Right atrium auricular region (tissue), 2 donors: ENCODE measurements around the gene COL16A1. TPM values are rescaled to one million over a fixed set of nuclear protein-coding genes. Genes with fewer than 3 reads are reported as not detected.

Experiments
- DNase-seq: peaks from one replicate; pipeline ENCODE4 v3.0.0-alpha.2; 2019; ENCODE audit warnings: low spot score
- H3K27ac ChIP-seq, 2 donors: fragments of 200-600 bp; sonication (generic); 1 replicate in 1 of 2; 2 replicates in 1 of 2; pipeline ENCODE4 v1.5.1; 2016 to 2019
- H3K27me3 ChIP-seq, 2 donors: fragments of 200-600 bp; sonication (generic); one replicate each; pipeline versions ENCODE4 v1.5.1 to v1.6.0; 2017 to 2019
- H3K36me3 ChIP-seq: fragments of 200-600 bp; sonication (generic); one replicate; pipeline ENCODE4 v1.5.1; 2016
- H3K4me1 ChIP-seq, 2 donors: fragments of 200-600 bp; sonication (generic); one replicate each; pipeline versions ENCODE4 v1.5.1 to v1.6.0; 2017 to 2019
- H3K4me3 ChIP-seq, 2 donors: fragments of 200-600 bp; sonication (generic); 1 replicate in 1 of 2; 2 replicates in 1 of 2; pipeline ENCODE4 v1.5.1; 2017 to 2019; ENCODE audit warnings: mild to moderate bottlenecking in 1 of 2, moderate library complexity in 1 of 2
- H3K9me3 ChIP-seq, 2 donors: fragments of 200-600 bp; sonication (generic); one replicate each; pipeline ENCODE4 v1.5.1; 2019
- CTCF ChIP-seq, 2 donors: fragments of 200-600 bp; sonication (generic); IDR thresholded peaks; one replicate each; pipeline ENCODE4 v1.5.1; 2019; ENCODE audit warnings: antibody characterized with exemption in 2 of 2
- total RNA-seq, 2 donors: library from RNA; depleted of rRNA; stranded (reverse); fragments of >200 nt; gene quantifications; one replicate each; pipeline ENCODE4 v1.1.0, GENCODE V29; 2016

Gene COL16A1
- total RNA-seq, 2 donors from 2014 or later = 31.2 to 34.4 TPM

GRCh38 chr1:31731049-31731565 is 27.3 kb upstream of the COL16A1 start:
- Histone ChIP-seq H3K27me3 (no peaks in the 10 kb centered on the region), H3K4me3 (no peak overlapping the region)

DNA sequence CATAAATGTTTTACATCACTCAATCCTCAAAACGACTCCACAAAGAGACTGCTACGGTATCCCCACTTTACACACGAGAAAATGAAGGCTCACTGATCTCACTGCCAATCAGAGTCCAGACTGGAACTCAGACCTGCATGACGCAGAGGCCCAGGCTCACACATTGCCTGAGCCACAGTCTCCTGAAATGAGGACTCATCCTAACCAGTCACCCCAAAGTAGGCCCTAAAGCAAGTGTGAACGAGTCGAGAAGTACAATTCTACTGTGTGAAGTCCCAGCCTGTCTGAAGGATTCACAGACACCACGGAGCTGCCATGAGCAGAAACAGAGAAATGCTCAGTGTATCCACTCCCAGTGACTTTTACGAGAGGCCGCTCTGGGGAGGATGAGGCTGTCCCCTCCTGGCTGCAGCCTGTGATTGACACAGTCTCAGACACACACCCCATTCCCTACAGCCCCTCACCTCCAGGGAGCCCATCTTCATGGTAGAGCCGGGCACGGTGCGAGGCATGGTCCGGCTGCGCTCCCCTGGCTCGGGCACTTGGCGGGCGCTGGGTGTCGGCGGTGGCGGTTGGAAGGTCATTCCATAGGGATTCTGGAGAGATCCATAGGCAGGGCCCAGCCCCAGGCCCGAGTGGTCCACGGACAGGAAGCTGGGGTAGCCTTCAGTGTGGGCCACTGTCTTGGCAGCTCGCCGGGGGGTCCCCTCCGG is 26.7 kb upstream of the COL16A1 start:
- H3K36me3 ChIP-seq = no peaks in the 10 kb centered on the region
- no peak overlapping the region for H3K4me3 ChIP-seq
- no peak overlapping the region for H3K27ac ChIP-seq
- H3K27me3 ChIP-seq = no peaks in the 10 kb centered on the region
- no peaks in the 10 kb centered on the region for H3K4me1 ChIP-seq
- no peak for DNase-seq
- H3K9me3 ChIP-seq = no peaks in the 10 kb centered on the region
- no peak for TF ChIP-seq CTCF (IDR thresholded peaks at IDR 0.05)

More at GRCh38 chr1:31731049-31731565, 27.3 kb upstream of the COL16A1 start:
- no peaks in the 10 kb centered on the region for H3K36me3 ChIP-seq
- no peaks in the 10 kb centered on the region for H3K4me1 ChIP-seq
- TF ChIP-seq CTCF (IDR thresholded peaks at IDR 0.05) = no peak
- H3K27ac ChIP-seq = no peak overlapping the region
- DNase-seq = no peak
- H3K9me3 ChIP-seq = no peaks in the 10 kb centered on the region

DNA sequence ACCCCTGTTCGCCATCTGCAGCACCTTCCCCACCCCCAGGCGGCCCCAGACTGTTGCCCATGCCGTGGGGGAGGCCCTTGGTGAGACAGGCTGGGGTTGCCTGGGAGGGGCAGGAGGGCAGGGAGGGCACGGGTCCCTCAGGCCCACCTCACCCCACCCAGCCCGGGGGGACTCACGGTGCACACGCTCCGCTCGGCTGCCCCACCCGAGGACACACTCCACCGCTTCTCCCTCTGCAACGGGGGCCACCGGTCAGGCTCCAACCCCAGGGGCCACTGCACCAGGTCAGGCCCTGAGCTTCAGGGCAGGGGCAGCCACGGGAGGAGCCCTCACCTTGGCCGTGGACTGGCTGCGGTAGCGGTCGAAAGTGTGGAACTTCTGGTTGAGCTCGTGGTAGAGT is 24.0 kb upstream of the COL16A1 start:
- no peak for TF ChIP-seq CTCF (IDR thresholded peaks at IDR 0.05)
- DNase-seq = no peak
- H3K27me3 ChIP-seq = no peaks in the 10 kb centered on the region
- H3K9me3 ChIP-seq = no peaks in the 10 kb centered on the region
- no peaks in the 10 kb centered on the region for H3K4me1 ChIP-seq
- H3K4me3 ChIP-seq = no peak overlapping the region
- H3K36me3 ChIP-seq = no peaks in the 10 kb centered on the region
- H3K27ac ChIP-seq = no peak overlapping the region

- no peak for DNase-seq
- Histone ChIP-seq H3K27ac (no peak overlapping the region), H3K36me3 (no peaks in the 10 kb centered on the region), H3K27me3 (no peaks in the 10 kb centered on the region), H3K9me3 (no peaks in the 10 kb centered on the region), H3K4me1 (no peaks in the 10 kb centered on the region), H3K4me3 (no peak overlapping the region)
- TF ChIP-seq CTCF (IDR thresholded peaks at IDR 0.05) = no peak
These were observed 23.4 kb upstream of the COL16A1 start for GRCh38 chr1:31727195-31727594.

GRCh38 chr1:31726715-31727114 is 22.9 kb upstream of the COL16A1 start:
- no peak for DNase-seq
- no peaks in the 10 kb centered on the region for H3K27me3 ChIP-seq
- TF ChIP-seq CTCF (IDR thresholded peaks at IDR 0.05) = no peak

More at GRCh38 chr1:31726715-31727114, 22.9 kb upstream of the COL16A1 start:
- no peaks in the 10 kb centered on the region for H3K9me3 ChIP-seq
- H3K27ac ChIP-seq = no peak overlapping the region
- no peaks in the 10 kb centered on the region for H3K36me3 ChIP-seq
- no peaks in the 10 kb centered on the region for H3K4me1 ChIP-seq
- H3K4me3 ChIP-seq = no peak overlapping the region
